Stimulated activated CD8-positive, alpha-beta memory T cell treated with anti-CD3 and anti-CD28 coated beads, Interleukin-7, amount 100 ng/mL, for 48 hours (primary cell): Measurements from ENCODE around the gene LRFN2.

ENCODE experiments used
- DNase-seq, 2 donors: peaks; one replicate each; pipeline ENCODE4 v3.0.0-alpha.2; 2020; ENCODE audit warnings: low read depth in 1 of 2; ENCODE audit errors: extremely low read depth in 1 of 2

The LRFN2 gene

DNA sequence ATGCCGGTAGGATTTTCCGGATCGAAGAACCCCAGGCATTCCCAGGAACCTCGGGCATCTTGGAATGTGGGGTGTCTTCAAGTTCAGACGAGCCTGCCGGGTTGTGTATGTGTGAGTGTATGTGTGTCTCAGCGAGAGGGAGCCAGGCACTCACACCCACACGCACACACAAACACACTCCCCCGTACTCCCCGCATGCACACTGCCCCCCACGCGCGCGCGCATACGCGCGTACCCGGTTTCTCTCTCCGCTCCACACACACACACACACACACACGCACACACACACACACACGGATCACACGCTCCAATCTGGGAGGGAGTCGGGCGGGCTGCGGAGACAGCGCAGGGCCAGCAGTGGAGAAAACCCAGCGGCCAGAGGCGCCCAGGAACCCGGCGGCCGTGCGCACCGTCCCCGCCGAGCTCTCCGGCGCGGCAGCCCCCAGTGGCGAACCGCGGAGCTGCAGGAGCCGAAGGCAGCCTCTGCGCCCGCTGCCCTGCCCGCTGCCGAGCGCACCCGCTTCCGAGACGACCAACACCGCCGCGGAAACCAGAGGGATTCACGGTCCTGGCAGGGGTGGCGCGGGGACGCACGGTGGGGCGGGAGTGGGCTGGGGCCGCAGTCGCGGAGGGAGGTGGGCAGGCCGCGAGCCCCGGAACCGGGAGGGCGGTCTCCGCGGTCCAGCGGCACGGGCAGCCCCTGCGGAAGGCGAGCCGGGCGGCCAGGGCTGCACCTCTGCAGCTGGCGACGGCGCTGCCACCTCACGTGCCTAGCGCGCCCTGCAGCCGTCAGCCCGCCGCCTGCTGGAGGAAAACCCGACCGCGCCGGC lies at the start of gene LRFN2:
LRFN2 (minus strand) TSS at position 125 of the 830 bp plus-strand sequence.
- peak; percentile 45 to 47 for DNase-seq

DNA sequence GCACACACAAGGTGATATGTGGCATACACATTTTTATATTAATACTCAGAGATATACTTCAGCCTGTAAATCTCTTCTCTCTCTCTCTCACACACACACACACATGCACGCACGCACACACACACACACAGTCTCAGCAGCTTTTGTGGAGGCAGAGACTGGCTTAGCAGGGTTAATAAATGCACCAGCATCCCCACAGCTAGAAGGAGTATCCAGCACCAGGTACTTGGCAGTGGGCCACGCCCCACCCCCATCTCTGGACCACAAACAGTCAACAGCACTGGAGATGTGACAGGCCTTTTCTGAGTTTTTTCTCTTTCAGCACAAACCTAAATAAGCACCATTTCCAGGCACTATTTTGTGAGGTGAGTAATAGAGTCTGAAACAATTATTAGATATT lies 47.3 kb upstream of the LRFN2 start:
- no peak for DNase-seq

DNA sequence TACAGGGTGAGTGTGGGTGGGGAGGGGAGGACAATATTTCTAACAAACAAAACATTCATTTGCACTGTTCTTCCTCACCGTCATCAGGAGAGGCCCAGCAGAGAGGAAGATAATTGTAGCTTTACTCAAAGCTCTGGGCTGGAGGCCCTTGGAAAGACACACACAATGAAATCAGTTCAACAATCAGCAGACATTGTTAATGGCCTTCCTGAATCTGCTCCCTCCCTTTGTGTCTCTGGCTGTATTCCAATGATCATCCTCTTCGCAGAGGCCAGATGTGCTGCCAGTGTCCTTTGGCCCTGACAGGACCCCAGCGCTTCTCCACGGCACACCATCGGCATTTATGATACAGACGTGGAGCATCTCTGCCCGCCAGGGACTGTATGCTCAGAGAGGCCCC lies 44.6 kb upstream of the LRFN2 start:
- no peak for DNase-seq

DNA sequence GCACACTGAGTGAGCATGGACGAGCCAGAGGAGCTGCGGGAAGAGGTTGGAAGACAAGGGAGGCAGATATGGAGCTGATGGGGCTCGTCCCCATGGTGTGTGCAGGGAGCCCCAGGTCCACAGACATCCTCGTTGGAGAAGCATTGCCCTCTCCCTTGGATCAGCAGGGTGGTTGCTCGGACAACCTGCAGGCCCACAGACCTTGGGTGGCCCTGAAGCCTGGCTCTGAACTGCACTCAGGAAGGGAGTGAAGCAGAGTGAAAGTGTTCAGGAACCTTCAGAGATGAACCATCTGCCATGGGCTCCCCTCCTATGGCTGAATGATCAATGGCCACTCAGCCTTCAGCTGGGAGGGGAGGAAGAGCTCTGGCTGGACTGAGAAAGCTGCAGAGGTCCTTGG lies 43.3 kb upstream of the LRFN2 start:
- DNase-seq: no peak

GRCh38 chr6:40630051-40630450 lies 42.9 kb upstream of the LRFN2 start:
- DNase-seq: no peak

DNA sequence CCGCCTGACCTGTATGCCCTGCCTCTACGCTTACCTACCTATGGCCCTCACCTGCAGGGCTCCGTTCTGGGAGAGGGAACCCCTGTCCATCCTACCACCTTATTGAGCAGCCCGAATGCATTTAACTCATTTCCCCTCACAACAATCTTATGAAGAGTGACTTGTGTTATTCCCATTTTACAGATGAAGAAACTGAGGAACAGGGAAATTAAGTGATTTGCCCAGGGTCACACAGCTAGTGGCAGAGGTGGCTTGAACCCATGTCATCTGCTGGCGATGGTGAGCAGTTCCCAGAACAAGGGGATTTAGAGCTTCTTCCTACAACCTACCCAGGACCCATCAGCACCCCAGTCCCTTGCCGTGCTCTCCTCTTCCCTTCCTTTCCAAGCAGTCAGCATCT lies 42.3 kb upstream of the LRFN2 start:
- no peak for DNase-seq

DNA sequence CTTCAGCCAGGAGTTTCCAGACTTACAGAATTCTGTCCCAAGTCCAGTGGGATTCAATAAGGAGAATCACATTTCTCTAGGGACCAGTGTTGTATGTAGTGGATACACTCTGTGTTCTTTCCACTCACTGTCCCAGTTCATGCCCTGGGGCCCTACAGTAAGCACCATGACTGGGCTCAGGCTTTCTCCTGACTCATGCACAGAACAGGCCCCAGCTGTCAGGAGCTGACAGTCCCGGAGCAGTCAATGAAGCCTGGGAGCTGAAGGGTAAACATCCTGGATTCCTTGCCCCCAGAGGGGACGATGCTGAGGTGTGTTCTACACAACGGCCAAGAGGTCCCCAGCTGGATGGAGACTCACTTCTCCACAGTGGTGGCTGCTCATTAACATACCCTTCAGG lies 40.2 kb upstream of the LRFN2 start:
- DNase-seq: no peak

DNA sequence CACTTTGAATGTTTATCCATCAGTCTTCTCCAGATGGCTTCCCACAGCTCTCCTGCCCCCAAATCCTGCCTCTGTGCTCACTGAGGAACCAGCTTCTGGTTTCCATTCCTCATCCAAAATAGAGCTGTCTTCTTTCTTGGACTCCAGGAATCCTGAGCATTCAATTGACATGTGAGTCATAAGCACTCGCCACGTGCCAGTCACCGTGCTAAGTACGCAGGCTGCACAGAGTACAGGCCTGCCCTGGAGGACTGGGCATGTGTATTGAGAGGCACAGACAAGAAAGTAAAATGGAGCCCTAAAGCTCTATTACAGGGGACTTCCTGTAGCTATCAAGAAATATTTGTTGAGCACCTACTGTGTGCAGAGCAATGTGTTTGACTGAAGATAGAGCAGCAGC lies 39.7 kb upstream of the LRFN2 start:
- no peak for DNase-seq

DNA sequence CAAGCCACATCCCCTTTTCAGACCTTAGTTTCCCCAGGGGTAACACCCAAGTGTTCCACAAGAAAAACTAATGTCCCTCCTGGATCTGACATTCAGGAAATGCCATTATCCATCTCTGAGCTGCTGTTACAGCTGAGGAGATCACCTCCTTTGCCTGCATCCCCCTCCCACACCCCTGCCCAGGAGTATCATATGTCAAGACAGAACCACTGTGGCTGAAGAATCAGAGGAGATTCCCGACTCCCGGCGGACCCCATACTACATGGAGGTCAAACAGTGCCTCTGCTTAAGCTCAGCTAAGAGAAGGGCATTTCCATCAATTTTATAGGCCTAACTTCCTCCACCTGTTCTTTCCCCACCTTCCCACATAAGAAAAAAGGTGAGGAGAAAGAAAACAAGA lies 36.8 kb upstream of the LRFN2 start:
- DNase-seq: no peak

GRCh38 chr6:40623178-40623577 lies 36.0 kb upstream of the LRFN2 start:
- no peak for DNase-seq

DNA sequence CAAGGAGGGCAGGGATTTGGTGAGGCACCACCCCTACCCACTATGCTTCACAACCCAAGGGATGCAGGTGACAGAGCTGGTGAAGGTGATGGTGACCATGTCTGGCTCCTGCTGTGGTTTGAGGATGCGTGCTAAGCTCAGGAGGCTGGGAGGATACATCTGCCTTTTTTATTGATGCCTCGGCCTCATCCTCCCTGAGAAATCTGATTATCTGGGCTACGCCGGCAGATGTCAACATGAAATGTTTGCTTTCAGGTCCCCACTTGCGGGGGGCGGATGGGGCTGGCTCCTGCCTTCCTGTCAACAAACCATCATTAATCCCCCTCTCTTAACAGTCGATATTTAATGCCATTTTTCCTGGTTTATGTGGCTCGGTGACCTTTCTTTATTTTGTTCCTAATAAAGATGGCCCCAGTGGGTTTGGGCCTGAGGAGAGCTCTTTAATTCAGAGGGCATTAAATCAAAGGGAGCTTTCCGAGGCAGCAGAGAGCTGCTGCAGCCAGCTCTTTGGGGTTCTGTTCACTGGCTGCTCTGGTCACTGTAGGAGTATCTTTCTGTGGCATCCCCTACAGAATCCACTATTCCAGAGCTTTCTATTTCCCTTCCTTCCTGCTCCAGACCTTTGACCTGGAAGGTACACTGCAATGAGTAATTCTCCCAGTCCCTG lies 33.5 kb upstream of the LRFN2 start:
- DNase-seq: no peak

DNA sequence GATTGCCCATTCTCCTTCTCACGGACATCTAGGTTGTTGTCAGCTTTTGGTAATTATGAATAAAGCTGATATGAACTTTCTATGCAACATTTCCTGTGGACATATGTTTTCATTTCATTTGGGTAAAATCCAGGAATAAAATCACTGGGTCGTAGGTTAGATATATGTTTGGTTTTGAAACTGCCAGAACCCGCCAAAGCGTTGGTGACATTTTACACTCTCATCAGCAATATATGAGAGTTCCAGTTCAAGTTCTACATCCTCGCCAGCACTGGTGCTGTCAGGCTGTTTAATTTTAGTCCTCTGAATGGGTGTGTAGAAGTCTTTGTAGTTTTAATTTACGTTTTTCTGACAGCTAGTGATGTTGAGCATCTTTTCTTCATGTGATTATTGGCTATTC lies 27.5 kb upstream of the LRFN2 start:
- no peak for DNase-seq

DNA sequence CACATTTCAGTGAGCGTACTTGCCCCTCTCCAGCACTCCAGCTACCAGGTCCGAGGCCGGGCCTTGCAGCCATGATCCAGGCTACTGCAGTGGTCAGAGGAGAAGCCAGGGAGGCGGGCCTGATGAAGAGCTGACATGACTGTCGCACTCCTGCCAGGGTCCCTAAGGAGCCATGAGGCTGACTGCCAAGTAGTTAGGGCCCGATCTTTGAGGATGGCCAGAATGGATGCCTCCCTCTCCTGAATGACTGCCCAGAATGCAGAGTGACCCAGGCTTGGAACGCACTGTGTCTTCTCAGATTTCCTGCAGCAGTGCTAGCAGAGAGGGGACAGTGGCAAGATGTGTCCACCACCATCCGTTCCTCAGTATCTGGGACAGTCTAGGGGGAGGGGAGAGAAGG lies 24.7 kb upstream of the LRFN2 start:
- no peak for DNase-seq

DNA sequence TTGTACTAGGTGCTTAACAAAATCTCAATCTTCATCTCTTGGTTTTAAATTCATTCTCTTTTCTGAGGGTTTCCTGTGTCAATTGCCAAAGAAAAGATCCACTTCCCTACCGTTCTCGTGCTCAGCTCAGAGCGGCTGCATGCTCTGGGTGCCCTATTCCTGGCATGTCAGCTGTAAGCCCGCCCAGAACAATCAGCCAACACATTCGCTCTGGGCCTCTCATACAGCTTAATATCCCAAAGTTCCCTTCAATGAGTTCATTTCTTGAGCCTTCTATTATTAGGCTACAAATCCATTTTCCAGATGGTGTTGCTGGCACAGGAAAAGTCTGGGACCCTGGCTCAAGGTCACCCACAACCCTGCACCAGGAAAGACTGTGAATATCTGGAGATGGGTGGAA lies 24.3 kb upstream of the LRFN2 start:
- no peak for DNase-seq

GRCh38 chr6:40610229-40610628 lies 23.1 kb upstream of the LRFN2 start:
- no peak for DNase-seq

GRCh38 chr6:40606981-40607380 lies 19.8 kb upstream of the LRFN2 start:
- DNase-seq: no peak

- DNase-seq: no peak
These were observed 19.4 kb upstream of the LRFN2 start for GRCh38 chr6:40606526-40606925.

GRCh38 chr6:40604082-40604481 lies 16.9 kb upstream of the LRFN2 start:
- DNase-seq: no peak

GRCh38 chr6:40599555-40599954 lies 12.4 kb upstream of the LRFN2 start:
- DNase-seq: no peak

DNA sequence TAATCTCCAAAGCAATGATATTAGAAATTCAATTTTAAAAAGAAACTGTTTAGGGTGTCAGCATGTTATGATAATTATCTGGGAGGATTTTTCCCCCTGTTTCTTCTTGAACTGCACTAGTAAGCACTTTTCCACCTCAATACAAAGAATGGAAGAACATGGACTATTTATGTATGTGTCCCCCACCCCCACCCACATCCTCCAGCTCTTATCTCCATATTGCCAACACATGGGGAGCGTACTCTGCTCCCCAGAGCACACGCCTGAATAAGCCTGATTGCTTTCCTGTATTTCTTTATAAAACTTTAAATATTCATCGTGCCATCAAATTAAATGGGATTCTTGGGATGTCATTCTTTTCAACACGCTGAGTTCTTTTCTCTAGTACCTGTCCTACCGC lies 11.4 kb upstream of the LRFN2 start:
- DNase-seq: no peak

- no peak for DNase-seq
These were observed 10.1 kb upstream of the LRFN2 start for GRCh38 chr6:40597301-40597700.

DNA sequence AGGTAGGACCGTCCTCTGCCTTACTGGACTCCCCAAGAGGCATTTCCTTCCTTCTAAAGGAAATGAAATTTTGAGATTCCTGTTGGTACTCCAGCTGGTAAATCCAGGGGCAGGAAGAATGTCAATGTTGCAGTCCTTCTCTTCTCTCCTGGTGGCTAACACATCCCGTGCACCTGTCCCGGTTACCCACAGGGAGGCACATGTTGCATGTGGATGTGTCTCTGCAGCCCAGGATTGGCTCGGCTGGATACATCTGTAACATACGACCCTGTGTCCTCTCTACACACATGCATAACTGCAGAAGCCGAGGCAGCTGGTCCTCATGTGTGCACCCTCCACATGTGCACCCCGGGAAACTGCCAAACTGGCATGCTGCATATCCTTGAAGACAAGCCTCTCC lies 1.3 kb upstream of the LRFN2 start:
- DNase-seq: no peak

DNA sequence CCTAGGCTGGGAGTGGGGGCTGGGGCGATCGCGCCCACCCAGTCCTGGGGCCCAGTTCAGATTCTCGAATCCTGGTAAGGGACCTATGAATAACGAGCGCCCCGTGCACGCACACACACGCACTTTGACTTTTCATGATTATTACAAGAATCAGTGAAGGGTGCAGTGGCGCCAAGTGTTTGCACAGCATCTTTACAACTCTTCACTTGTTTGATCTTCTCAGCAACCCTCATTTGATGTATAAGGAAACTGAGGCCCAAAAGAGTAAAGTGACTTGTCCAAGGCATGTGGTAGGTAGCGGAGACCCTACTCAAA lies 863 bp upstream of the LRFN2 start:
- no peak for DNase-seq
